NCI-H1694 (cell line): ENCODE results near the gene MYLK2.

Experiments
- DNase-seq: peaks from one replicate; lab custom pipeline; 2025; lab: John Stamatoyannopoulos, UW

Gene MYLK2

GRCh38 chr20:31835977-31836852 lies 17.1 kb downstream of the MYLK2 start:
- DNase-seq = no peak

GRCh38 chr20:31836853-31837608 lies 17.9 kb downstream of the MYLK2 start:
- DNase-seq = no peak

GRCh38 chr20:31837896-31838397 lies 18.8 kb downstream of the MYLK2 start:
- no peak for DNase-seq

GRCh38 chr20:31838646-31839292 lies 19.6 kb downstream of the MYLK2 start:
- no peak for DNase-seq

GRCh38 chr20:31839782-31840487 lies 20.8 kb downstream of the MYLK2 start:
- no peak for DNase-seq

- no peak for DNase-seq
Measured at GRCh38 chr20:31840906-31841816, 22.0 kb downstream of the MYLK2 start.

GRCh38 chr20:31841928-31842327 lies 22.8 kb downstream of the MYLK2 start:
- DNase-seq = no peak

GRCh38 chr20:31842471-31843157 lies 23.5 kb downstream of the MYLK2 start:
- no peak for DNase-seq

- no peak for DNase-seq
Measured at GRCh38 chr20:31843288-31843687, 24.1 kb downstream of the MYLK2 start.

GRCh38 chr20:31843881-31844280 lies 24.7 kb downstream of the MYLK2 start:
- no peak for DNase-seq

GRCh38 chr20:31844737-31845299 lies 25.7 kb downstream of the MYLK2 start:
- no peak for DNase-seq

GRCh38 chr20:31845300-31845863 lies 26.2 kb downstream of the MYLK2 start, which contains the start of gene FOXS1:
TSS of gene FOXS1 (minus strand) at chr20:31845604. CDS start at chr20:31845542, 62 bp downstream.
- no peak for DNase-seq

GRCh38 chr20:31846793-31847138 lies 27.6 kb downstream of the MYLK2 start:
- no peak for DNase-seq

- no peak for DNase-seq
Measured at GRCh38 chr20:31848088-31848999, 29.2 kb downstream of the MYLK2 start.

GRCh38 chr20:31849306-31849930 lies 30.3 kb downstream of the MYLK2 start:
- no peak for DNase-seq

- no peak for DNase-seq
Measured at GRCh38 chr20:31851240-31851955, 32.2 kb downstream of the MYLK2 start.

GRCh38 chr20:31853481-31853880 lies 34.3 kb downstream of the MYLK2 start:
- DNase-seq = no peak
